Panc1 (cell line): ENCODE data around the gene UNCX. TPM values are rescaled to one million over a fixed set of nuclear protein-coding genes. Genes with fewer than 3 reads are reported as not detected.
A peak's percentile ranks its signal among the peaks of the same experiment; 100 is the strongest.

Experiments used
- ATAC-seq: fragments of 200-7000 bp; cut with Tn5 transposase; 2 replicates; pipeline ENCODE4 v1.9.1; 2020; ENCODE audit warnings: mild to moderate bottlenecking, moderate library complexity
- BruUV-seq: library from RNA; stranded (reverse); fragments of 400-500 nt; replicated peaks from 2 replicates; lab custom pipeline; 2021; lab: Mats Ljungman, UMichigan
- CTCF ChIA-PET: fragments of 300-600 bp; sonication (Branson Sonifier 250); formaldehyde crosslinking; loops from one replicate; lab custom pipeline; 2022; ENCODE audit warnings: antibody characterized with exemption; lab: Charles Lee
- POLR2A ChIA-PET: fragments of 300-600 bp; sonication (Branson Sonifier 250); formaldehyde crosslinking; loops from one replicate; lab custom pipeline; 2022; ENCODE audit warnings: antibody characterized with exemption; lab: Charles Lee
- DNase-seq: peaks from one replicate; pipeline ENCODE4 v3.0.0-alpha.2; 2010; ENCODE audit warnings: low read depth, low spot score
- H3K27ac ChIP-seq: 2 replicates; pipeline ENCODE4 v1.5.1; 2011; ENCODE audit warnings: mild to moderate bottlenecking, low read length, inconsistent platforms
- H3K27me3 ChIP-seq: fragments of 200-500 bp; sonication (Bioruptor generic); 2 replicates; pipeline ENCODE4 v1.6.0; 2014; ENCODE audit warnings: low read length, inconsistent platforms; ENCODE audit not compliant: control insufficient read depth, insufficient read depth
- H3K36me3 ChIP-seq: fragments of 200-500 bp; sonication (Bioruptor generic); 2 replicates; pipeline ENCODE4 v1.5.1; 2014; ENCODE audit warnings: inconsistent platforms, mild to moderate bottlenecking, low read length, moderate library complexity; ENCODE audit not compliant: control insufficient read depth, insufficient read depth
- H3K4me1 ChIP-seq: 2 replicates; pipeline ENCODE4 v1.5.1; 2011; ENCODE audit warnings: inconsistent platforms, mild to moderate bottlenecking, low read length, moderate library complexity; ENCODE audit not compliant: control insufficient read depth, insufficient read depth
- H3K4me3 ChIP-seq, 2 experiments: 2 replicates each; pipeline ENCODE4 v1.5.1; 2011 to 2012; ENCODE audit warnings: low read depth in 2 of 2, low read length in 2 of 2, mild to moderate bottlenecking in 2 of 2, inconsistent platforms in 1 of 2, moderate library complexity in 1 of 2
- H3K9me3 ChIP-seq: fragments of 200-500 bp; sonication (Bioruptor generic); 2 replicates; pipeline ENCODE4 v1.5.1; 2014; ENCODE audit warnings: low read depth, mild to moderate bottlenecking, inconsistent platforms, low read length, moderate library complexity; ENCODE audit not compliant: control insufficient read depth, insufficient read depth
- POLR2AphosphoS5 ChIP-seq: IDR thresholded peaks from 2 replicates; pipeline ENCODE4 v1.6.1; 2012; ENCODE audit warnings: mild to moderate bottlenecking, low read depth, low read length, moderate library complexity
- REST ChIP-seq, 2 experiments: IDR thresholded peaks; 2 replicates each; pipeline ENCODE4 v1.6.1; 2011 to 2012; ENCODE audit warnings: low read depth in 2 of 2, control low read depth in 1 of 2, low read length in 1 of 2, mild to moderate bottlenecking in 1 of 2, moderate library complexity in 1 of 2; ENCODE audit not compliant: insufficient read depth in 1 of 2
- SIN3A ChIP-seq: IDR thresholded peaks from 2 replicates; pipeline ENCODE4 v1.6.1; 2012; ENCODE audit warnings: low read depth, mild to moderate bottlenecking, low read length, moderate library complexity, borderline replicate concordance; ENCODE audit not compliant: insufficient read depth
- TCF7L2 ChIP-seq: IDR thresholded peaks from 2 replicates; pipeline ENCODE4 v1.6.1; 2011; ENCODE audit warnings: mild to moderate bottlenecking, low read depth, low read length, inconsistent platforms
- in situ Hi-C: cut with HindIII; loops from 2 replicates; pipeline ENCODE4 v1.10.0; 2016; ENCODE audit warnings: low sequenced_read_pairs, low pct_unique_long_range_greater_than_20kb
- intact Hi-C: fragments of 100-400 bp; cut with micrococcal nuclease; formaldehyde crosslinking; loops from one replicate; pipeline ENCODE4 v1.10.0; 2022; ENCODE audit not compliant: unreplicated experiment
- total RNA-seq: library from RNA; stranded (reverse); gene quantifications from one replicate; pipeline ENCODE4 v1.2.1, GENCODE V29; 2021; ENCODE audit not compliant: unreplicated experiment
- TF ChIP-seq, protein P1 (sequence below): fragments of 450-650 bp; IDR thresholded peaks from 2 replicates; pipeline ENCODE4 v1.5.1; 2017; ENCODE audit warnings: mild to moderate bottlenecking

Gene UNCX
- total RNA-seq, 1 experiment from 2014 or later: not detected

- no peak for TF ChIP-seq REST (IDR thresholded peaks at IDR 0.05; ENCODE audit: insufficient read depth in 1 of 2, low read depth in 2 of 2, low read length in 1 of 2)
- TF ChIP-seq SIN3A: no peak
- no peak for TF ChIP-seq TCF7L2
- TF ChIP-seq POLR2AphosphoS5: no peak
- TF ChIP-seq, protein P1, sequence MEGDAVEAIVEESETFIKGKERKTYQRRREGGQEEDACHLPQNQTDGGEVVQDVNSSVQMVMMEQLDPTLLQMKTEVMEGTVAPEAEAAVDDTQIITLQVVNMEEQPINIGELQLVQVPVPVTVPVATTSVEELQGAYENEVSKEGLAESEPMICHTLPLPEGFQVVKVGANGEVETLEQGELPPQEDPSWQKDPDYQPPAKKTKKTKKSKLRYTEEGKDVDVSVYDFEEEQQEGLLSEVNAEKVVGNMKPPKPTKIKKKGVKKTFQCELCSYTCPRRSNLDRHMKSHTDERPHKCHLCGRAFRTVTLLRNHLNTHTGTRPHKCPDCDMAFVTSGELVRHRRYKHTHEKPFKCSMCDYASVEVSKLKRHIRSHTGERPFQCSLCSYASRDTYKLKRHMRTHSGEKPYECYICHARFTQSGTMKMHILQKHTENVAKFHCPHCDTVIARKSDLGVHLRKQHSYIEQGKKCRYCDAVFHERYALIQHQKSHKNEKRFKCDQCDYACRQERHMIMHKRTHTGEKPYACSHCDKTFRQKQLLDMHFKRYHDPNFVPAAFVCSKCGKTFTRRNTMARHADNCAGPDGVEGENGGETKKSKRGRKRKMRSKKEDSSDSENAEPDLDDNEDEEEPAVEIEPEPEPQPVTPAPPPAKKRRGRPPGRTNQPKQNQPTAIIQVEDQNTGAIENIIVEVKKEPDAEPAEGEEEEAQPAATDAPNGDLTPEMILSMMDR: no peak
- Histone ChIP-seq H3K27ac (no peak overlapping the region), H3K4me1 (peaks cover 7% of the 10 kb centered on the region; the same call in 1 of the 2 replicates), H3K36me3 (no peaks in the 10 kb centered on the region), H3K4me3 (no peak overlapping the region), H3K9me3 (no peaks in the 10 kb centered on the region), H3K27me3 (no peaks in the 10 kb centered on the region)
- peak; percentile 14; the same call in 1 of the 2 replicates for ATAC-seq
- intact Hi-C loops (no loop called here), in situ Hi-C loops (no loop called here)
- POLR2A ChIA-PET: no interaction called here
- BruUV-seq: no TSS peak
- DNase-seq: no peak
- CTCF ChIA-PET: no interaction called here
These were observed 22.6 kb downstream of the UNCX start for GRCh38 chr7:1255080-1255816.

- H3K36me3 ChIP-seq: no peaks in the 10 kb centered on the region
- in situ Hi-C loops: no loop called here
- no peaks in the 10 kb centered on the region for H3K27me3 ChIP-seq
- ChIA-PET CTCF (interaction anchor here (0.8 kb wide), 1 partner anchor 29 kb away, joined by 3 read pairs; no protein-coding TSS in a partner anchor), POLR2A (no interaction called here)
- H3K27ac ChIP-seq: no peak overlapping the region
- H3K4me1 ChIP-seq: peaks cover 7% of the 10 kb centered on the region; the same call in 1 of the 2 replicates
- BruUV-seq: no TSS peak
- TF ChIP-seq SIN3A (no peak), TCF7L2 (no peak), POLR2AphosphoS5 (no peak), REST (IDR thresholded peaks at IDR 0.05; ENCODE audit: insufficient read depth in 1 of 2, low read depth in 2 of 2, low read length in 1 of 2) (no peak)
- TF ChIP-seq, protein P1: no peak
- DNase-seq (no peak), ATAC-seq (no peak)
- no peaks in the 10 kb centered on the region for H3K9me3 ChIP-seq
- intact Hi-C loops: no loop called here
- H3K4me3 ChIP-seq: no peak overlapping the region
These were observed 23.2 kb downstream of the UNCX start for GRCh38 chr7:1255817-1256340.
